Ishikawa (cell line): ENCODE results near the gene HEXA.

Source experiments
- CEBPB ChIP-seq: IDR thresholded peaks from 2 replicates; pipeline ENCODE4 v1.6.1; 2012
- CREB1 ChIP-seq: IDR thresholded peaks from 2 replicates; pipeline ENCODE4 v1.6.1; 2012; ENCODE audit warnings: low read depth
- TAF1 ChIP-seq: IDR thresholded peaks from 2 replicates; pipeline ENCODE4 v1.6.1; 2012; ENCODE audit warnings: low read depth, mild to moderate bottlenecking
- YY1 ChIP-seq: IDR thresholded peaks from 2 replicates; pipeline ENCODE4 v1.6.1; 2012; ENCODE audit warnings: low read depth
- TF ChIP-seq, protein P1 (sequence below): IDR thresholded peaks from 2 replicates; pipeline ENCODE4 v1.6.1; 2012
- TF ChIP-seq, protein P2 (sequence below): IDR thresholded peaks from 2 replicates; pipeline ENCODE4 v1.6.1; 2012
- TF ChIP-seq, protein P3 (sequence below): IDR thresholded peaks from 2 replicates; pipeline ENCODE4 v1.6.1; 2012; ENCODE audit warnings: low read depth, mild to moderate bottlenecking

DNA sequence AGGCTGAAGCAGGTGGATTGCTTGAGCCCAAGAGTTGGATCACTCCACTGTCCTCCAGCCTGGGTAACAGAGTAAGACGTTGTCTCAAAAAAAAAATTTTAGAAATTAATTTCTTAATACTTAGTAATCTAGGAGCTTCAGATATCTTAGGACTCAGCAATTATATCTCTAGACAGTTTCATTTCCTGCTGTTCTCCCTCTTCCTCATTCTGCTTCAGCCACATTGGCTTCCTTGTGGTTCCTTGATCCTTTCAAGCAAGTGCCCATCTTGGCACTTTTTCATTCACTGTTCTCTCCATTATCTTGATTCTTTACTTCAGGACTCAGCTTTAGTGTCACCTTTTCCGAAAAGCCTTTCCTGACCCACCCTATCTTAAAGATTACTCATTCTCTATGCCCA lies 44.8 kb upstream of the HEXA start:
- TF ChIP-seq CEBPB (no peak), CREB1 (no peak), YY1 (no peak), TAF1 (no peak)
- TF ChIP-seq, protein P1, sequence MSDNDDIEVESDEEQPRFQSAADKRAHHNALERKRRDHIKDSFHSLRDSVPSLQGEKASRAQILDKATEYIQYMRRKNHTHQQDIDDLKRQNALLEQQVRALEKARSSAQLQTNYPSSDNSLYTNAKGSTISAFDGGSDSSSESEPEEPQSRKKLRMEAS = no peak
- TF ChIP-seq, protein P2, sequence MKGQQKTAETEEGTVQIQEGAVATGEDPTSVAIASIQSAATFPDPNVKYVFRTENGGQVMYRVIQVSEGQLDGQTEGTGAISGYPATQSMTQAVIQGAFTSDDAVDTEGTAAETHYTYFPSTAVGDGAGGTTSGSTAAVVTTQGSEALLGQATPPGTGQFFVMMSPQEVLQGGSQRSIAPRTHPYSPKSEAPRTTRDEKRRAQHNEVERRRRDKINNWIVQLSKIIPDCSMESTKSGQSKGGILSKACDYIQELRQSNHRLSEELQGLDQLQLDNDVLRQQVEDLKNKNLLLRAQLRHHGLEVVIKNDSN = no peak
- TF ChIP-seq, protein P3, sequence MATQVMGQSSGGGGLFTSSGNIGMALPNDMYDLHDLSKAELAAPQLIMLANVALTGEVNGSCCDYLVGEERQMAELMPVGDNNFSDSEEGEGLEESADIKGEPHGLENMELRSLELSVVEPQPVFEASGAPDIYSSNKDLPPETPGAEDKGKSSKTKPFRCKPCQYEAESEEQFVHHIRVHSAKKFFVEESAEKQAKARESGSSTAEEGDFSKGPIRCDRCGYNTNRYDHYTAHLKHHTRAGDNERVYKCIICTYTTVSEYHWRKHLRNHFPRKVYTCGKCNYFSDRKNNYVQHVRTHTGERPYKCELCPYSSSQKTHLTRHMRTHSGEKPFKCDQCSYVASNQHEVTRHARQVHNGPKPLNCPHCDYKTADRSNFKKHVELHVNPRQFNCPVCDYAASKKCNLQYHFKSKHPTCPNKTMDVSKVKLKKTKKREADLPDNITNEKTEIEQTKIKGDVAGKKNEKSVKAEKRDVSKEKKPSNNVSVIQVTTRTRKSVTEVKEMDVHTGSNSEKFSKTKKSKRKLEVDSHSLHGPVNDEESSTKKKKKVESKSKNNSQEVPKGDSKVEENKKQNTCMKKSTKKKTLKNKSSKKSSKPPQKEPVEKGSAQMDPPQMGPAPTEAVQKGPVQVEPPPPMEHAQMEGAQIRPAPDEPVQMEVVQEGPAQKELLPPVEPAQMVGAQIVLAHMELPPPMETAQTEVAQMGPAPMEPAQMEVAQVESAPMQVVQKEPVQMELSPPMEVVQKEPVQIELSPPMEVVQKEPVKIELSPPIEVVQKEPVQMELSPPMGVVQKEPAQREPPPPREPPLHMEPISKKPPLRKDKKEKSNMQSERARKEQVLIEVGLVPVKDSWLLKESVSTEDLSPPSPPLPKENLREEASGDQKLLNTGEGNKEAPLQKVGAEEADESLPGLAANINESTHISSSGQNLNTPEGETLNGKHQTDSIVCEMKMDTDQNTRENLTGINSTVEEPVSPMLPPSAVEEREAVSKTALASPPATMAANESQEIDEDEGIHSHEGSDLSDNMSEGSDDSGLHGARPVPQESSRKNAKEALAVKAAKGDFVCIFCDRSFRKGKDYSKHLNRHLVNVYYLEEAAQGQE = no peak
